ENCODE results near the gene BCAT1. TPM values are rescaled to one million over a fixed set of nuclear protein-coding genes. Genes with fewer than 3 reads are reported as not detected.

BCAT1 gene
- 1 to 10 TPM; 4.2 to 7.4 TPM for total RNA-seq

DNA sequence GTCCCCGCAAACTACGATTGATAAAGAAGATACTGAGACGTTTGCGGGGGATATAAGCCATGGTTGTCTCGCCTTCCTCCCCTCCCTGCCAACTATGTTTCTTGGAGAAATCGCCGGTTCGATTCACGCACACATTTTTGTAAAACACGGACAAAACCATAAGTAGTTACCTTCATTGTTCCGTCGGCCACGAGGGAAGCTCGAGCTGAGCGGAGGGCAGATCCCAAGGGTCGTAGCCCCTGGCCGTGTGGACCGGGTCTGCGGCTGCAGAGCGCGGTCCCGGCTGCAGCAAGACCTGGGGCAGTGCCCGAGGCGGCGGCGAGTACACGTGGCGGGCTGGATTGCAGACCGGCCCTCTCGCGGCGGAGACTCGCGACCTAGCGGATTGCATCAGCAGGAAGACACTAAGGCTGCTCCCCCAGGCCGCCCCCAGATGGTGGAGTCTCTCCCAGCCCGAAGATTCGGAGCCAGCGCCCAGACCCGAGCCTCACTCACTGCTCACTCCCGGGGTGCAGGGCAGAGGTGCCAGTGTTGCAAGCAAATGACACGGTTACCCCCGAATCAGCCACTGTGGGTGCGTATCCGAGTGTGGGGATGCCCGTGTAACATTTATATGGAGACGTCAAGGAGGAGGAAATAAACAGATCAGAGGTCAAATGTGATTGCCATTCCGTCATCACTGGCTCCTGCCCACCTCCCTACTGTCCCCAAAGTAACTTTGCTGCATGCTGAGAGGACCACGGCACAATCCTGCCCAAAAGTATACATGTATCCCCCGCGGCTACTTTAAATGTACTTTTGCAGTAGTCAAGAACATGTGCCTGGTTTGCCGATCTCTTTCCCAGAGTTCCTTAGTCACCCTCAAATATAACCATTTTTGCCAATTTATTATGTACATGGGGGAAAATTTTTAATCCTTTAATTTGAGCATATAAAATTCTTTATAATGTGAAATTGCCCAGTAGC is at the start of gene BCAT1:
Gene BCAT1 (minus strand): TSS at position 345 of the 966 bp plus-strand sequence. CDS start 169 bp downstream, at position 176.
- peak; percentile 44 for DNase-seq
- no peak for TF ChIP-seq CTCF (IDR thresholded peaks at IDR 0.05)
- Histone ChIP-seq H3K4me3 (peak within 1 kb of the TSS; percentile 25), H3K9ac (ENCODE audit: low read depth in 2 of 2, low read length in 2 of 2) (peak within 1 kb of the TSS; percentile 12 to 60), H3K9me3 (no peaks in the 10 kb centered on the region), H3K27ac (no peak within 1 kb of the TSS), H3K4me1 (no peaks in the 10 kb centered on the region), H3K27me3 (no peaks in the 10 kb centered on the region), H3K36me3 (no peaks in the 10 kb centered on the region)
- intact Hi-C loops (cut with DNase I) = no loop called here

- DNase-seq = no peak
- no peak for TF ChIP-seq CTCF (IDR thresholded peaks at IDR 0.05)
- Histone ChIP-seq H3K9me3 (no peaks in the 10 kb centered on the region), H3K4me1 (no peaks in the 10 kb centered on the region), H3K9ac (ENCODE audit: low read depth in 2 of 2, low read length in 2 of 2) (no peak overlapping the region), H3K27me3 (no peaks in the 10 kb centered on the region), H3K36me3 (no peaks in the 10 kb centered on the region), H3K27ac (no peak overlapping the region), H3K4me3 (no peak overlapping the region)
- intact Hi-C loops (cut with DNase I) = no loop called here
Observed at GRCh38 chr12:24997970-24998582, 49.2 kb upstream of the BCAT1 start.

- H3K36me3 ChIP-seq = no peaks in the 10 kb centered on the region
- no peak for DNase-seq
- no peaks in the 10 kb centered on the region for H3K27me3 ChIP-seq
- TF ChIP-seq CTCF (IDR thresholded peaks at IDR 0.05) = no peak
- no peaks in the 10 kb centered on the region for H3K9me3 ChIP-seq
- H3K27ac ChIP-seq = no peak overlapping the region
- intact Hi-C loops (cut with DNase I) = no loop called here
- H3K4me1 ChIP-seq = no peaks in the 10 kb centered on the region
- H3K9ac ChIP-seq (ENCODE audit: low read depth in 2 of 2, low read length in 2 of 2) = no peak overlapping the region
- no peak overlapping the region for H3K4me3 ChIP-seq
Observed at GRCh38 chr12:24997496-24997895, 48.6 kb upstream of the BCAT1 start.

- no peak overlapping the region for H3K27ac ChIP-seq
- no peak for TF ChIP-seq CTCF (IDR thresholded peaks at IDR 0.05)
- no peaks in the 10 kb centered on the region for H3K36me3 ChIP-seq
- H3K4me3 ChIP-seq = no peak overlapping the region
- H3K9ac ChIP-seq (ENCODE audit: low read depth in 2 of 2, low read length in 2 of 2) = no peak overlapping the region
- no peaks in the 10 kb centered on the region for H3K9me3 ChIP-seq
- DNase-seq = no peak
- no peaks in the 10 kb centered on the region for H3K27me3 ChIP-seq
- intact Hi-C loops (cut with DNase I) = no loop called here
- H3K4me1 ChIP-seq = no peaks in the 10 kb centered on the region
Observed at GRCh38 chr12:24996820-24997219, 47.9 kb upstream of the BCAT1 start.

DNA sequence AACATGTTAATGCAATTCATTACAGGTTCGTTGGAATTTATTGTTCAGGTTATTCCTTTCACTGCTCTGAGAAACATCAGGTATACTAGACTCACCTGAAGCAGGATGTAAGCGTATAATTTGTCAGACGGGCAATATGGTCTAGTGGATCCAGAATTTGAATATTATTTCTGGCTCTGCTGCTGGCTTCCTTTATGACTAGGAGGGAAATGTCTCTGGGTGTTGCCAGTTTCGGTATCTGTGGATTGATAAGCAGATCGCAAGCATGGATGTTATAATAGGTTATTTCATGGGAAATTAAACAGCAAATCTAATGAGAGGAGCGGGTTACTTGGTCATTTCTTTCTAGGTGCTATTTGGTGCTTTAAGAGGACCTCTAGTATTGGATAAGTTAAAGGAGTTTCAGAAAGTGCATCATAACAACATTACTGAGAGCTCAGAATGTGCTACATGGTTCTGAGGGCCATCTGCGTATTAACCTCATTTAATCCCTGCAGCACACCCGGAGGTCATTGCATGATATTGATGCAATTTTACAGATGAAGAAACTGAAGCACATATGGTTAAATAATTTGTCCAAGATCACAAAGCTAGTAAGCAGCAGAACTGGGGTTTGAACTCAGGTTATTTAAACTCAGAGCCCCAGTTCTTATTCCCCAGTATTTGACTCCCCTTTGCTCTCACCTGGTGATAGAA is 47.3 kb upstream of the BCAT1 start:
- no peaks in the 10 kb centered on the region for H3K9me3 ChIP-seq
- no peak for TF ChIP-seq CTCF (IDR thresholded peaks at IDR 0.05)
- H3K36me3 ChIP-seq = no peaks in the 10 kb centered on the region
- H3K27ac ChIP-seq = no peak overlapping the region
- H3K9ac ChIP-seq (ENCODE audit: low read depth in 2 of 2, low read length in 2 of 2) = no peak overlapping the region
- H3K4me3 ChIP-seq = no peak overlapping the region
- H3K27me3 ChIP-seq = no peaks in the 10 kb centered on the region
- no peak for DNase-seq
- H3K4me1 ChIP-seq = no peaks in the 10 kb centered on the region
- intact Hi-C loops (cut with DNase I) = no loop called here

Data from colonic mucosa (tissue), 4 donors.